ENCODE results near the gene NXPE3. TPM values are rescaled to one million over a fixed set of nuclear protein-coding genes. Genes with fewer than 3 reads are reported as not detected.
"Not testable (repeated sequence)": the region's sequence is repeated elsewhere in the genome, so short reads cannot be mapped to it uniquely, and the experiment has no call there.

NXPE3 gene
- total and polyA plus RNA-seq, 7 donors = 0.92 to 15.8 (median 11.5) TPM

- Histone ChIP-seq H3K4me1 (no peaks in the 10 kb centered on the region), H3K36me3 (peaks cover 15 to 59% (median 37%) of the 10 kb centered on the region in 4 donors), H3K9me3 (no peaks in the 10 kb centered on the region), H3K27me3 (no peaks in the 10 kb centered on the region), H3K4me3 (no peak overlapping the region), H3K27ac (no peak overlapping the region)
- DNase-seq = no peak
- TF ChIP-seq POLR2AphosphoS5 (IDR thresholded peaks at IDR 0.05) (no peak), POLR2A (IDR thresholded peaks at IDR 0.05) (no peak), CTCF (IDR thresholded peaks at IDR 0.05) (no peak), EP300 (IDR thresholded peaks at IDR 0.05) (no peak)
- intact Hi-C loops (cut with DNase I) = no loop called here
- 98% methylated on average over 10 of the region's 10 CpGs for WGBS, 2 donors
Observed at GRCh38 chr3:101735833-101736232, 43.2 kb upstream of the NXPE3 start.

GRCh38 chr3:101741914-101742313 lies 37.1 kb upstream of the NXPE3 start:
- H3K27me3 ChIP-seq; intact Hi-C loops (cut with DNase I); H3K9me3 ChIP-seq; H3K36me3 ChIP-seq; DNase-seq; H3K4me3 ChIP-seq; H3K27ac ChIP-seq; H3K4me1 ChIP-seq: not testable (repeated sequence)
- 94 to 95% methylated on average over 3 of the region's 3 CpGs for WGBS, 2 donors

- Histone ChIP-seq H3K27me3 (no peaks in the 10 kb centered on the region), H3K27ac (no peak overlapping the region), H3K4me1 (no peaks in the 10 kb centered on the region), H3K36me3 (peaks cover 0 to 4% (median 0%) of the 10 kb centered on the region in 4 donors), H3K9me3 (no peaks in the 10 kb centered on the region), H3K4me3 (no peak overlapping the region)
- TF ChIP-seq POLR2A (IDR thresholded peaks at IDR 0.05) (no peak), EP300 (IDR thresholded peaks at IDR 0.05) (no peak), POLR2AphosphoS5 (IDR thresholded peaks at IDR 0.05) (no peak), CTCF (IDR thresholded peaks at IDR 0.05) (no peak)
- intact Hi-C loops (cut with DNase I) = no loop called here
- DNase-seq = no peak
- WGBS, 2 donors = 41 to 49% methylated on average over 1 of the region's 1 CpG
Observed at GRCh38 chr3:101744811-101745210, 34.2 kb upstream of the NXPE3 start.

GRCh38 chr3:101745934-101746333 lies 33.1 kb upstream of the NXPE3 start:
- DNase-seq; H3K27ac ChIP-seq; H3K4me1 ChIP-seq; H3K4me3 ChIP-seq; H3K9me3 ChIP-seq; intact Hi-C loops (cut with DNase I); H3K27me3 ChIP-seq; H3K36me3 ChIP-seq: not testable (repeated sequence)
- WGBS, 2 donors = 93 to 100% methylated on average over 1 of the region's 1 CpG

- H3K27me3 ChIP-seq; intact Hi-C loops (cut with DNase I); H3K4me3 ChIP-seq; DNase-seq; H3K4me1 ChIP-seq; H3K27ac ChIP-seq; H3K9me3 ChIP-seq: not testable (repeated sequence)
- WGBS, 2 donors = 93 to 95% methylated on average over 14 of the region's 23 CpGs
- peaks cover 0 to 39% (median 11%) of the 10 kb centered on the region in 4 donors for H3K36me3 ChIP-seq
Observed at GRCh38 chr3:101753386-101754113, 25.5 kb upstream of the NXPE3 start.

GRCh38 chr3:101758224-101758623 lies 20.8 kb upstream of the NXPE3 start:
- Histone ChIP-seq H3K36me3 (peaks cover 0 to 54% (median 11%) of the 10 kb centered on the region in 4 donors), H3K27ac (no peak overlapping the region), H3K4me3 (no peak overlapping the region), H3K27me3 (no peaks in the 10 kb centered on the region), H3K9me3 (no peaks in the 10 kb centered on the region), H3K4me1 (no peaks in the 10 kb centered on the region)
- TF ChIP-seq POLR2A (IDR thresholded peaks at IDR 0.05) (no peak), POLR2AphosphoS5 (IDR thresholded peaks at IDR 0.05) (no peak)
- WGBS, 2 donors = 95 to 99% methylated on average over 6 of the region's 6 CpGs
- DNase-seq = no peak
- intact Hi-C loops (cut with DNase I) = no loop called here

GRCh38 chr3:101762041-101762646 lies 16.9 kb upstream of the NXPE3 start:
- Histone ChIP-seq H3K36me3 (peaks cover 0 to 56% (median 5%) of the 10 kb centered on the region in 4 donors), H3K4me1 (no peaks in the 10 kb centered on the region), H3K27ac (no peak overlapping the region), H3K4me3 (no peak overlapping the region), H3K27me3 (no peaks in the 10 kb centered on the region), H3K9me3 (no peaks in the 10 kb centered on the region)
- intact Hi-C loops (cut with DNase I) = no loop called here
- no peak for TF ChIP-seq EP300 (IDR thresholded peaks at IDR 0.05)
- TF ChIP-seq CTCF (IDR thresholded peaks at IDR 0.05) = no peak
- TF ChIP-seq POLR2AphosphoS5 (IDR thresholded peaks at IDR 0.05) = no peak
- TF ChIP-seq POLR2A (IDR thresholded peaks at IDR 0.05) = no peak
- WGBS, 2 donors = 87 to 88% methylated on average over 3 of the region's 3 CpGs
- no peak for DNase-seq

GRCh38 chr3:101777745-101778281 lies 1.2 kb upstream of the NXPE3 start:
- H3K4me1 ChIP-seq = peaks cover 0 to 34% (median 22%) of the 10 kb centered on the region in 4 donors
- H3K4me3 ChIP-seq, DNase-seq, H3K27ac ChIP-seq, H3K27me3 ChIP-seq, H3K9me3 ChIP-seq, H3K36me3 ChIP-seq: not testable (repeated sequence)
- WGBS, 2 donors = 85 to 91% methylated on average over 6 of the region's 6 CpGs
- intact Hi-C loops (cut with DNase I) = loop anchor here (2.0 to 5.0 kb wide), 4 partner anchors 51 to 206 kb away; partner anchors contain the start of genes NFKBIZ, PCNP and RPL24

Data from sigmoid colon (tissue), 7 donors.